CD1c-positive myeloid dendritic cell (primary cell): Measurements from ENCODE around the gene TAB2.

Source experiments
- DNase-seq: peaks from one replicate; pipeline ENCODE4 v3.0.0-alpha.2; 2016; ENCODE audit errors: extremely low spot score

TAB2 gene

DNA sequence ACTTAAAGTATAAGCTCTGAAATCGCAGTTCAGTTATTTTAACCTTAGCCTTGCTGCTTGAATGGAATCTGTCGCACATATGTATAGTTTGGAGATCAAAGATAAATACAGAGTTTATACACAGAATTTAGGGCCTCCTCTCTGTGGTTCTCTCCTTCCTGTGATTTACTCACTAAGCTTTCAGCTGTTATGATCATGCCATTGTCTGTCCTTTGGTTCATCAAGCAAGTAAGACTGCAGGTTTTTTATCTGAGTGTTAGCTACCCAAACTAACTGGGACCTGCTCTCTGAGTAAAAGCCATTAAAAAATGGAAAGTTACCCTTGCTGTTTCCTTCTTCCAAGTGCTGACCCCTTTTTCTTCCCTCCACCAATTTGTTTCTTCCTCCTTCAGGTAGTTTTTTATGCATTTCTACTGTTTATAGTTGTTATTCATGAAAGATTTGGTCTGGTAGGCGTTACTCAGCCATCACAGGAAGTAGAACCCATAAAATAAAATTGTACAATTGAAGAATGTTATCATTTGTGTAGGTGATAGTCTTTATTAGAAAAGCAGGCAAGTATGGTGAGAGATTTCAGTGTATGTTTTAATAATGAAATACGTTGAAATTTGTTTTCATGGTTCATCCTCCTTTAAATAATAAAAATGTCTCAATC lies 48.9 kb downstream of the TAB2 start:
- no peak for DNase-seq

- no peak for DNase-seq
Measured at GRCh38 chr6:149368065-149368464, 50.6 kb downstream of the TAB2 start.

DNA sequence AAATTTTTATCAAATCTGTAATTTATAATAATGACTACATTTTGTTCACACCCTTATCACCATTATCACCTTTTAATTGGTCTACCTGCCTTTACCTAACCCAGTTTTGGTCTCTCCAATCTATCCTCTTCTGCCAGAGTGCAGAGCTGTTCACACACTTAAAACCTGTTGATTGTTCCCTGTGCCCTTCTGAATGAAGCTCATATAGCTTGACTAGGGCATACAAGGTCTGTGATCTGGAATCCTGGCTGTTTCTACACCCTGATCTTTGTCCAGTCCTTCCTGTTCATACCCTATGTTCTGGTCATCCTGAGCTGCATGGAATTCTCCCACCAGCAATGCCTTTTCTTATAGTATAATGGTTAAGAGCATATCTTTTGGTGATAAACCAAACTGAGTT lies 53.6 kb downstream of the TAB2 start:
- DNase-seq = no peak

DNA sequence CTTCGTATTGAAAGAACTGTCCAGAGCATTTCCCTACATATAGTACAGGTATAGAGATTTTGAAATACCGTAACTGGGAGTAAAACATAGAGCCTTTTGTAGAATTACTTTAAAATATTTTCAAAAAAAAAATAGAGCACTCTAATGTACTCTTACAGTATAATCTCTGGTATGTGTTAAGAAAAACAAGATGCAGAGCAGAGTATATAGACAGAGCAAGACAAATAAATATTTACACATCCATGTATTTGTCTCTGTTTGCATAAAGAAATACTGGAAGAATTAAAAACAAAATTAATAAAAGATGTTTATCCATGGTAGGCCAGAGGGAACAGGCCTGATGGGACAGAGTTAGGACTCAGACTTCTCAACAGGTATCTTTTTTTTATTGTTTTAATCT lies 54.5 kb downstream of the TAB2 start:
- DNase-seq = no peak

GRCh38 chr6:149373511-149373910 lies 56.0 kb downstream of the TAB2 start:
- peak; percentile 49 for DNase-seq

- no peak for DNase-seq
Measured at GRCh38 chr6:149379977-149380376, 62.5 kb downstream of the TAB2 start.

GRCh38 chr6:149380523-149380922 lies 63.0 kb downstream of the TAB2 start:
- DNase-seq = no peak

GRCh38 chr6:149383371-149383770 lies 65.9 kb downstream of the TAB2 start:
- no peak for DNase-seq

GRCh38 chr6:149384464-149384863 lies 67.0 kb downstream of the TAB2 start:
- DNase-seq = no peak

GRCh38 chr6:149385998-149386646 lies 68.6 kb downstream of the TAB2 start:
- no peak for DNase-seq

GRCh38 chr6:149387779-149388512 lies 70.4 kb downstream of the TAB2 start:
- no peak for DNase-seq

- no peak for DNase-seq
Measured at GRCh38 chr6:149389509-149390297, 72.2 kb downstream of the TAB2 start.

- DNase-seq = no peak
Measured at GRCh38 chr6:149392093-149392492, 74.6 kb downstream of the TAB2 start.

DNA sequence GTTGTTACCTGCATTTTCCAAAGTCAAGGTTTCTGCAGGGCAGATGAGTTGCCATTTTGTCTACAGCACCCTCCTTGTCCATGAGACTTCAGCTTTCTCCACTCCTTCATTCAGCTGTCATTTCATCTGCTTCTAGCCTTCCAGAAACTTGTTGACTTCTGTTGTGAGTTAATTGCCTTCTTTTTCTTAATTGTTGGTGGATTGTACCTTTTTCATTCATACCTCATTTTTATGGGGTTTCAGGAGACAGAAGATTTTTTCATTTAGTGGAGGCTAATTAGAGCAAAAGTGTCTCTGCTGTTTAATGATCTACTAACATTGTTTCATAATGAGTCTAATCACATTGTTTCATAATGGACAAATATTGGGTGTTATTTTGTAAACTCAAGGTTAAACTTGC lies 75.0 kb downstream of the TAB2 start:
- no peak for DNase-seq

DNA sequence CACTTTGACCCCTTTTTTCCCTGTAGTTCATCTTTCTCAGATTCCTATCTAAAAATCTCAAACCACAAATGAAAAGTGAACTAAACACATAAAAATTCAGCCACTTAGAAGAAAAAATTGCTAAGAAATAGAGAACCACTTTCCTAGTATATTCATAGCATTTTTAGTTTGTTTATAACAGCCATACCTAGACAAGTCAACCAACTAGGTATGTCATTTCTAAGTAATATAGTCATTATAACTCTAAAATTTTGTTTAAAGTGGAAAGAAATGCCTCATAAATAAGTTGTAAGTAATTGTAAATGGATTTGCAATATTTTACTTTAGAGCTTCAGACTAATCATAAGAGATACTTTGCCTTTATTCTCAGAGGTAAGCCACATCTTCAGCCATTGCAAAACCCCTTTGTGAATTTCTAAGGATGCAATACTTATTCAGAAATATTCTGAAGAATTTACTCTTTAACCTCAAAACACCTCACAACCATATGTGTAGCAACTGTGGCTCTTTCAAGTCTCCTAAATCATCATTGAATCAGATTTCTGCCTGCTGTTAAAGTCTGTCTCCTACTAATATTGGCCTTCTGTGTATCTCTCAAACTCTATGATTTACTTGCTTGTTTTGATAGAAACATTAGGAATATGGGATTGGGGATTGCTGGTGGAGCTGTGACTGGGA lies 75.6 kb downstream of the TAB2 start:
- DNase-seq = no peak

DNA sequence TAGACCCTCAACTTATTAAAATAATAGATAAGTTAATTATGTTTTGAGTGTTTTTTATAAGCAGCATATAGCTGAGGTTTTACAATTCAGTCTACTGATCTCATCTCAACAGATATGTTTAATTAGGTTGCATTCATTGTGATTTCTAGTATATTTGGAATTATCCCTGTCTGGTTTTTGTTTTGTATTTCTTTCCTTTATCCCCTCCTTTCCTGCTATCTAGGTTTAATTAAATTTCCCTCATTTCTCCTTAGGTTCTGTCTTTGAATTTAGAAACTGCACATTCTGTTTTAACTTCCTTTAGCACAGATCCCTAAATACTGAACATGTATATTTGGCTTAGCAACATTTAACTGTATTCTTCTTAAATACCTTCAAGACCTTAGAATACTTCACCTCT lies 77.7 kb downstream of the TAB2 start:
- DNase-seq = no peak

GRCh38 chr6:149397384-149397783 lies 79.9 kb downstream of the TAB2 start:
- DNase-seq = no peak

DNA sequence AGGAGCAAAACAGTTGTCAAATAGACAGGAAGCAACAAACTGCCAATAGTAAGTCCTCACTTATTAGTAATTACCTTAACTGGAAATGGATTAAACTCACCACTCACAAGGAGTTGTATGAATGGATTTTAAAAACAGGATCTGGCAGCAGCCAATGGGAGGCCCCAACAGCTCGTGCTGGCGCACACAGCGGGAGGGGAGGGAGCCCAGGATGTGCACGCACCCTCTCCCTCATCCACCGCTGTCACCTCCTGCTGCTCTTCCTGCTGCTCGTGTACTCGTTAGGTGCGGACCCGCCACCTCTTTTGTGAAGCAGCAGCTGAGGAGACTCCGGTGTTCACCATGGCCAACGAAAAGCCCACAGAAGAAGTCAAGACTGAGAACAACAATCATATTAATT lies 82.5 kb downstream of the TAB2 start, which contains the start of gene SUMO4:
TSS of gene SUMO4 (plus strand) at position 213 of the 400 bp plus-strand sequence. CDS start at position 343, 130 bp downstream.
- DNase-seq = no peak

GRCh38 chr6:149403534-149403933 lies 86.0 kb downstream of the TAB2 start:
- no peak for DNase-seq

DNA sequence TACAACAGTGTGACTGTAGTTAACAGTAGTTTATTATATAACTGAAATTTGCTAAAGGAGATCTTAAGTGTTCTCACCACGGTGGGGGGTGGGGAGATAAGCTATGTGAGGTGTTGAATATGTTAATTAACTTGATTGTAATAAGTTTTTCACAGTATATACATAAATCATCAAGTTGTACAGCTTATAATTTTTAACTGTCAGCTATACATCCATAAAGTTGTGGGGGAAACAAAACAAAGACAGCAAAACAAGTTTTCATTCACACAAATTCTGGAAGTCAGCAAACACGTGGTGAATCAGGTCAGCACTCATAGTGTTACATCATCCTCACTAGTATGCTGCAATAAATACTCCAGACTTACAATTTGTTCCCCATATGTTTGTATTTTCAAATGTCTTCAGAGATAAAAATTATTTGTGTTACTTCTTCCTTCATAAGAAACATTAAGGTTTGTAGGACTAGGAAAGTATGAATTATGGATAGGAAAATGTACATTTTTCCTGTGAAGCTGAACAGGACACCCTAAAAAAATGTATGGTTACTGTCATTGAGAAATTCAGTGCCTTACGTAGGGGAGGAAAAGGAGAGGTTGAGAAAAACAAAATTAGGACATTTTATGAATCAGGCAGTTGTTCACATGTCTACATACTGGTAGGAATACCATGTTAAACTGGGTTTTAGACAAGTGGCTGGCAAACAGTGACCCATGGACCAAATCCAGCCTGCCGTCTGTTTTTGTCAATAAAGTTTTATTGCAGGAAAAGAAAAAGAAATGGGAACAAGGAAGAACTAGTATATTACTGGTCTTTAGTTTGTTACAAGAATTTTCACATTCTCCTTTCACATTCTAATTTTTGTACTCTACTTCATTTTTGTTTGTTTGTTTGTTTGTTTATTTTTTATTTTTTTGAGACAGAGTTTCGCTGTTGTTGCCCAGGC lies 88.6 kb downstream of the TAB2 start:
- DNase-seq = peak; percentile 67
